HG03039 (cell line): ENCODE results near the gene KMT2E.

Experiments
- ATAC-seq: cut with Tn5 transposase; IDR thresholded peaks from one replicate; pipeline ENCODE4 v1.9.1; 2021; ENCODE audit warnings: mild to moderate bottlenecking, moderate library complexity; ENCODE audit not compliant: unreplicated experiment

KMT2E gene

GRCh38 chr7:105118612-105119600 is 104.9 kb downstream of the KMT2E start:
- ATAC-seq, result no peak

GRCh38 chr7:105122619-105123018 is 108.6 kb downstream of the KMT2E start:
- ATAC-seq, result no peak

DNA sequence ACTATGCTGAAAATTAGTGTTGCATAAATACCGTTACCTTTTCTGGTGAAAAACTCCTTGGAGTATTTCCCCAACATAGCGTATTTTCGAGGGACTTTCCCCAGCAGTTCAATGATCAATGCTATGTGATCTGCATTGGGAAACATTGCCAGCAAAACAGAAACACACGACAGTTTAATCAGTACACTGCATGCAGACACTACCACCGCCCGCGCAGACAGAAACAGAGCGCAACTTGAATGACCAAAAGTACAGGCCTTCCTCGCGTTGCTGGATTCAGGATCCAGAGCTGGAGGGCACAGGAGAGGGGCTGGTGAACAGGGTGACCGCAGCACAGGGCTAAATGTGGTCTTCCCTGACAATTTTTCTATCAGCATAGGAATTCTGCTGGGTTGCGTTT is 111.7 kb downstream of the KMT2E start:
- no peak for ATAC-seq

DNA sequence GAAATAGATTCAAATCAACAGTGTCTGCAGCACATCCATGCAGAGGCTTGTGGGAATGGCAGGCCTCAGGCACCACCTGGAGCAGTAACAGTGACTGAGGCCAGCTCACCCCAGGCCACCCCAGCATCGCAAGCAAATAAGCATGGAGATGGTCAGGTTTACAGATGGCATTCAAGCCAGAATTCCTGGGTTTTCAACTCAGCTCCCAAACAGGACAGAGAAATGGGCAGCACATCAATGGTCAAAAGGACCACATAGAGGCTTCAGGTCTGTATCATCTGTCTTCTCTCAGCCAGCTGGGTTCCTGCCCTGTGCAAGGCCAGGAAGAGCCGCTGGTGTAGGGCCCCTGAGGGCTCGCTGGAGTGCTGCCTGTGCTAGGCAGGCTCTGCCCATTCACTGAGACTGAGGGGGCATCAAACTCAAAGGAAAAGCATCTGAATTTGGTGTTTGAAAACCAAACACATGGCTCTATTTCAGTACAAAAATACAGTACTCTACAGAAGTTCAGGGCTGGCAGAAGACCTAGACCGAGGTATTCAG is 112.5 kb downstream of the KMT2E start:
- no peak for ATAC-seq

DNA sequence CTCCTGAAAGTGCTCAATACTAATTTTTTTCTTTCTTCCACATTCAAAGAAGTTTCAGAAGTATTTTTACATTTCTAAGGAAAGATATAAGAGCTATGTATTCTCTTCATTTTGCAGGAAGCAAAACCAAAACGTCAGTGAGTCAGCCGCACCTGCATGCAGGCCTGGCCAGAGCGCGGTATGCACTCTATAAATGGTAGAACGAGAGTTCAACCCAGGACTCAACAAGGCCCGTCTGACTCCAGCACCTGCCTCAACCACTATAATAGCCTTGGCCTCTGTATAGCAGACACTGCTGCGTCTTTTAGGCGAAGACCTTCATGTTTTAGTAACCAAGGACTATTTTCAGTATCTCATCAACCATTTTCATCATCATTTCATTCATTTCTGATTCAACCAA is 113.2 kb downstream of the KMT2E start:
- ATAC-seq, result no peak

- ATAC-seq, result no peak
These were observed 116.0 kb downstream of the KMT2E start for GRCh38 chr7:105130048-105130447.

DNA sequence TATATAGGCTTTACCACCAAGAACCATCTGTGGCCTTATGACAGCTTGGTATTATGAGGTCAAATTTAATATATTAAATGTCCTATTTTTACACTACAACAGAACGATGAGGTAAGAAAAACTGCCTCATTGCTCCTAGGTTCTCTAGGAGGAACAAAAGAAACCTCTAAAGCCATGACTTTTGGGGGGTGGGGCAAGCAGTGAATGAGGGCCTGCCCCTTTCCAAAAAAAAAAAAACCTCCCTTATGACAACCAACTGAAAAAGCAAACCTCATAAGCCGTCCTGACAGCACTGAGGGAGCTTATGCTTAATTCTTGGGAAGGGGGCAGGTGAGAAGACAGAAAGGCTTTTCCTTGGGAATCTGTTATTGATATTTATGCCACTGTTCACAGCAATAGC is 116.6 kb downstream of the KMT2E start:
- no peak for ATAC-seq

- peak; percentile 82 for ATAC-seq
These were observed 117.1 kb downstream of the KMT2E start for GRCh38 chr7:105131033-105131656.

GRCh38 chr7:105131890-105132289 is 117.9 kb downstream of the KMT2E start:
- no peak for ATAC-seq

- ATAC-seq, result no peak
These were observed 118.3 kb downstream of the KMT2E start for GRCh38 chr7:105132335-105132734.

DNA sequence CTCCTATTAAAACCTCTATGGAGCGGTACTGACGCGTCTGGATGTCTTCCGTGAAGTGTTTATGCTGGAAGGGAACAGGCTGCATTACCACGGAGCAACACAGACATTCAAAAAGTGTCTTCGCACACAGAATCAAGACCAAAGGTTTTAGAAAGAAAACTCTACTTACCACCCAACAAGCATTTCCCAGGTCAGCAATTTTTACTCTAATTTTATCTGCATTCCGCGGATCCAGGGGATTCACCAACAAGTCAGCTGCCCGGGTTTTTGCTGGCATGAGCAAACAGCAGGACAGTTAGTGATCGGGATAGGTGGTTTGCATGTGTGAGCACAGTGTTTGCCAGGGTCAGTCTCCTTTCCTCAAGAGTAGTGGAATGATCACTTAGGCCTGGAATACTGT is 118.8 kb downstream of the KMT2E start:
- no peak for ATAC-seq

GRCh38 chr7:105133358-105133757 is 119.4 kb downstream of the KMT2E start:
- ATAC-seq, result no peak

DNA sequence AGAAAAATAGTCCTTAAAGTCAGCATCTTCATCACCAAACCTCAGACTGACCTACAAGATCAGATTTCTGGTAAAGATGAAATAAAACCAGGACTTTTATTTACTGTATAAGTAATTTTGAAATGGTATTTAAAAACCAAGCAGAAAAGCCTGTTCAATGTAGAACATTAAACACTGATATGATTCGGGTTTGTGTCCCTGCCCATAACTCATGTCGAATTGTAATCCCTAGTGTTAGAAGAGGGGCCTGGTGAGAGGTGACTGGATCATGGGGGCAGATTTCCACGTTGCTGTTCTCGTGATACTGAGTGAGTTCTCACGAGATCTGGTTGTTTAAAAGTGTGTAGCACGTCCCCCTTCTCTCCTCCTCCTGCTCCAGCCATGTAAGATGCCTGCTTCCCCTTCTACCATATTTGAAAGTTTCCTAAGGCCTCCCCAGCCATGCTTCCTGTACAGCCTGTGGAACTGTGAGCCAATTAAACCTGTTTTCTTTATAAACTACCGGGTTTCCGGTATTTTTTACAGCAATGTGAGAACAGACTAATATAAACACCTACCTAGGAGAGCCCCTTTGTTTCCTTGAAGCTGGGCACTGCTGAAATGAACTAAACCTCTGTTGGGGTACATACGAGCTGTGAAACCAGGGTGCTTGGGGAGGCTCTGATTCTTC is 120.1 kb downstream of the KMT2E start:
- ATAC-seq, result no peak

DNA sequence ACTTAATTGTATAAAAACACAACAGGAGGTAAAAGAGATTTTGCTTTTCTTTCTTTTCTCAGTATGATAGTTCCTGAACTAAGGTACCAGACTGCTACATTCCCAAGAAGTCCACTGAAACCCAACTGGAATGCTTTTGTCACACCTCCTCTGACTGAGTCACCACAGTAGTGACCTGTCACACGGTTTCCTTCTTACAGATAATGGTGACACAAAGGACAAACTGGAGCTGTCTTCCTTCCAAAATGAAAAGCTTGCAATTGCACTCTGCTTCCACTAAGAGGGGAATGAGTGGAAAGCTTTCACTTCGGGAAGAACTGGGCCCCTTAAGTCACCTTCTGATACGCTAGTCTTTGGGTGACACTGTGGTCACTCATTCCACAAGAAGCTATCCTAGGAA is 122.2 kb downstream of the KMT2E start:
- no peak for ATAC-seq

GRCh38 chr7:105137898-105138297 is 123.9 kb downstream of the KMT2E start:
- no peak for ATAC-seq

GRCh38 chr7:105139381-105139780 is 125.4 kb downstream of the KMT2E start:
- ATAC-seq, result no peak

DNA sequence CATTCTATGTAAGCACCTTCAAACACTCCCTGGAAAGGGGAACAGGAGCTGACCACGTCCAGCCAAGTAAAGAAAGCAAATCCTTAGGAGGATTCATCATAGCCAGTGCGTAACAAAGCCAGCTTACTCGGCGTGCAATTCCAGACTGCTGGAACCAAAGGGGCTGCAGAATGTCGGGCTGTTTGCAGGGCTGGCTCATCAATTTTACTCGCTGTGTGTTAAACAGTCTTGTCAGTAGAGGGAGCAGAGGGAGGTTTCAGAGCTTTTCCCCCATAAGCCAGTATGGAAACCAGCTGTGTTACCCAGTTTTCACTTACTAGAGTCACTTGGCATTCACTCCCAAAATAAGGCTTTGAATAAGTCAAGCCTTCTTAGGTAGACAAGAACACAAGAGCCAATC is 127.1 kb downstream of the KMT2E start:
- no peak for ATAC-seq

DNA sequence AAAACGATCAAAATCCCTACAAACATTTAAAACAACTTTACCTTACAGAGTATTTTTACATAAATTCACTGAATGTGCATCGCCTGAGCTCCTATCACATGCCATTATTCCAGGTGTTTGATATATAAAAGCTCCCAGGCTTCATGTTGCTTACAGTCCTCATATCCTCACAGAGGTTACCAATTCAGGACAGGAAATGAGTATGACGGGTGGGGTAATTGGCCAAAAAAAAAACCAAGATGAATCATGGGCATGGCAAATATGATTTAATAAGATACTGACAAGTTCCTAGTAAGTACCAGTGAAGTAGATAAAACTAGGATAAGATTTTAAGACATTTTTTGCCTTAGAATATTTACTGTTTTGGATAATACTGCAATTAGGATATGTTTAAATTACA is 135.8 kb downstream of the KMT2E start:
- ATAC-seq, result no peak

- no peak for ATAC-seq
These were observed 137.1 kb downstream of the KMT2E start for GRCh38 chr7:105151152-105151551.

- no peak for ATAC-seq
These were observed 139.5 kb downstream of the KMT2E start for GRCh38 chr7:105153531-105153930.

- ATAC-seq, result no peak
These were observed 140.1 kb downstream of the KMT2E start for GRCh38 chr7:105154084-105154483.
